22Rv1 (cell line): ENCODE results near the gene PGBD1.

Experiments
- ZFX ChIP-seq: fragments of 450-650 bp; IDR thresholded peaks from 2 replicates; pipeline ENCODE4 v1.6.1; 2017; ENCODE audit warnings: antibody characterized with exemption, borderline replicate concordance
- TF ChIP-seq, protein P1 (sequence below): fragments of 450-650 bp; IDR thresholded peaks from 2 replicates; pipeline ENCODE4 v1.5.1; 2017; ENCODE audit warnings: mild to moderate bottlenecking

DNA sequence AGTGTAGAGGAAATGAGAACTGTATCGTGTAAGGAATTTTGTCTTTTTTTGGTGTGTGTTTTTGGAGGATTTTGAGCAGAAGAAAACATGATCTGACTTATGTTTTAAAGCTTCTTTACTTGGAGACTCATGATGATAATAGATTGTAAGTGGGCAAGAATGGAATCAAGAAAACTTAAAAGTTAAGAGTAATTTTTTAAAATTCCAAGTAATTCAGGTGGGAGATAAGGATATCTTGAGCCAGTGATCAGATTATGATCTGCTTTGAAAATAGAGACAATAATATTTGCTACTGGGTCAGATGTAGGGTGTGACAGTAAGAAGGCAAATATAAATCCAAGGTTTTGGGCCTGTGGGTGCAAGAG, 13.7 kb upstream of the PGBD1 start:
- TF ChIP-seq, protein P1, sequence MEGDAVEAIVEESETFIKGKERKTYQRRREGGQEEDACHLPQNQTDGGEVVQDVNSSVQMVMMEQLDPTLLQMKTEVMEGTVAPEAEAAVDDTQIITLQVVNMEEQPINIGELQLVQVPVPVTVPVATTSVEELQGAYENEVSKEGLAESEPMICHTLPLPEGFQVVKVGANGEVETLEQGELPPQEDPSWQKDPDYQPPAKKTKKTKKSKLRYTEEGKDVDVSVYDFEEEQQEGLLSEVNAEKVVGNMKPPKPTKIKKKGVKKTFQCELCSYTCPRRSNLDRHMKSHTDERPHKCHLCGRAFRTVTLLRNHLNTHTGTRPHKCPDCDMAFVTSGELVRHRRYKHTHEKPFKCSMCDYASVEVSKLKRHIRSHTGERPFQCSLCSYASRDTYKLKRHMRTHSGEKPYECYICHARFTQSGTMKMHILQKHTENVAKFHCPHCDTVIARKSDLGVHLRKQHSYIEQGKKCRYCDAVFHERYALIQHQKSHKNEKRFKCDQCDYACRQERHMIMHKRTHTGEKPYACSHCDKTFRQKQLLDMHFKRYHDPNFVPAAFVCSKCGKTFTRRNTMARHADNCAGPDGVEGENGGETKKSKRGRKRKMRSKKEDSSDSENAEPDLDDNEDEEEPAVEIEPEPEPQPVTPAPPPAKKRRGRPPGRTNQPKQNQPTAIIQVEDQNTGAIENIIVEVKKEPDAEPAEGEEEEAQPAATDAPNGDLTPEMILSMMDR, result no peak
- no peak for TF ChIP-seq ZFX
